PC-9 (cell line): ENCODE results near the gene CX3CR1. TPM values are rescaled to one million over a fixed set of nuclear protein-coding genes. Genes with fewer than 3 reads are reported as not detected.

Experiments used
- Bru-seq: library from RNA; stranded (reverse); fragments of 400-500 nt; gene quantifications from one replicate; lab custom pipeline; 2021; lab: Mats Ljungman, UMichigan
- BruChase-seq, 2 experiments: library from RNA; stranded (reverse); fragments of 400-500 nt; gene quantifications; one replicate each; lab custom pipeline; 2021; lab: Mats Ljungman, UMichigan
- BruUV-seq: library from RNA; stranded (reverse); fragments of 400-500 nt; replicated peaks from 2 replicates; lab custom pipeline; 2021; lab: Mats Ljungman, UMichigan
- CTCF ChIA-PET: fragments of 300-600 bp; sonication (Branson Sonifier 250); formaldehyde crosslinking; loops from one replicate; lab custom pipeline; 2022; ENCODE audit warnings: antibody characterized with exemption; lab: Charles Lee
- POLR2A ChIA-PET: fragments of 300-600 bp; sonication (Branson Sonifier 250); formaldehyde crosslinking; loops from one replicate; lab custom pipeline; 2022; ENCODE audit warnings: antibody characterized with exemption; ENCODE audit not compliant: unreplicated experiment; lab: Charles Lee
- DNase-seq, 2 experiments: peaks; one replicate each; pipeline versions ENCODE4 v3.0.0 to v3.0.0-alpha.2; 2015 to 2022; ENCODE audit warnings: mixed read lengths in 1 of 2
- H2AFZ ChIP-seq: fragments of 200-600 bp; sonication (generic); 2 replicates; pipeline ENCODE4 v1.8.1; 2017; ENCODE audit warnings: antibody characterized with exemption
- H3F3A ChIP-seq: fragments of 200-600 bp; sonication (generic); 2 replicates; pipeline ENCODE4 v1.8.1; 2017; ENCODE audit warnings: antibody characterized with exemption, mild to moderate bottlenecking, low read depth; ENCODE audit not compliant: insufficient read depth
- H3K27ac ChIP-seq: fragments of 200-600 bp; sonication (generic); 2 replicates; pipeline ENCODE4 v1.6.1; 2016; ENCODE audit warnings: mixed run types
- H3K27me3 ChIP-seq: fragments of 200-600 bp; sonication (generic); 2 replicates; pipeline ENCODE4 v1.6.1; 2016; ENCODE audit warnings: low read depth, mixed run types; ENCODE audit not compliant: insufficient read depth
- H3K36me3 ChIP-seq: fragments of 200-600 bp; sonication (generic); 2 replicates; pipeline ENCODE4 v1.6.1; 2016; ENCODE audit warnings: low read depth, mixed run types
- H3K4me1 ChIP-seq: fragments of 200-600 bp; sonication (generic); replicated peaks from 2 replicates; pipeline ENCODE4 v1.6.1; 2016; ENCODE audit warnings: mixed run types; ENCODE audit not compliant: insufficient read depth
- H3K4me2 ChIP-seq: fragments of 200-600 bp; sonication (generic); 2 replicates; pipeline ENCODE4 v1.6.1; 2017; ENCODE audit warnings: mixed run types
- H3K4me3 ChIP-seq: fragments of 200-600 bp; sonication (generic); 2 replicates; pipeline ENCODE4 v1.6.1; 2016; ENCODE audit warnings: mixed run types
- H3K79me2 ChIP-seq: fragments of 200-600 bp; sonication (generic); 2 replicates; pipeline ENCODE4 v1.6.1; 2017; ENCODE audit warnings: low read depth, mixed run types
- H3K9me2 ChIP-seq: fragments of 200-600 bp; sonication (generic); 2 replicates; pipeline ENCODE4 v1.8.1; 2017; ENCODE audit warnings: mild to moderate bottlenecking; ENCODE audit not compliant: insufficient read depth
- H3K9me3 ChIP-seq: fragments of 200-600 bp; sonication (generic); 2 replicates; pipeline ENCODE4 v1.8.1; 2016; ENCODE audit warnings: low read depth; ENCODE audit not compliant: insufficient read depth
- H4K20me1 ChIP-seq: fragments of 200-600 bp; sonication (generic); 2 replicates; pipeline ENCODE4 v1.8.1; 2017; ENCODE audit not compliant: insufficient read depth
- EZH2 ChIP-seq: fragments of 200-600 bp; sonication (generic); IDR thresholded peaks from 2 replicates; pipeline ENCODE4 v1.8.0; 2017; ENCODE audit warnings: antibody characterized with exemption, low read depth
- intact Hi-C: fragments of 100-400 bp; cut with micrococcal nuclease; formaldehyde crosslinking; loops from one replicate; pipeline ENCODE4 v1.10.0; 2022; ENCODE audit not compliant: unreplicated experiment
- long read RNA-seq: library from polyadenylated mRNA; stranded (forward); transcript quantifications from one replicate; pipeline ENCODE4 v2.0.0, GENCODE V29; 2022
- total RNA-seq: library from RNA; stranded (reverse); gene quantifications from 2 replicates; pipeline ENCODE4 v1.2.3, GENCODE V29; 2021
- TF ChIP-seq, protein P1 (sequence below): fragments of 200-600 bp; sonication (generic); conservative IDR thresholded peaks from 2 replicates; pipeline ENCODE4 v1.6.1; 2017; ENCODE audit warnings: mixed run types, antibody characterized with exemption, mild to moderate bottlenecking, moderate library complexity

Gene CX3CR1
- total RNA-seq (not detected in 2 replicates), Bru-seq, nascent RNA (percentile 5 among the genes with signal in this experiment), BruChase-seq, experiment 1, labeled RNA remaining after a 2-hour chase (percentile 9 among the genes with signal in this experiment), BruChase-seq, experiment 2, labeled RNA remaining after a 6-hour chase (percentile 10 among the genes with signal in this experiment)
- long read RNA-seq: 0 reads

- peaks cover 8% of the 10 kb centered on the region; the same call in 1 of the 2 replicates for H3K27me3 ChIP-seq
- H3F3A ChIP-seq: no peaks in the 10 kb centered on the region
- no peak within 1 kb of the TSS for H3K27ac ChIP-seq
- no peaks in the 10 kb centered on the region for H3K9me3 ChIP-seq
- CTCF ChIA-PET: no interaction called here
- intact Hi-C loops: loop anchor here (10.0 kb wide), 1 partner anchor 625 kb away; no protein-coding TSS in a partner anchor
- H3K9me2 ChIP-seq: no peaks in the 10 kb centered on the region; the same call in 1 of the 2 replicates
- H3K4me2 ChIP-seq: no peak within 1 kb of the TSS
- BruUV-seq: no TSS peak
- no peak within 1 kb of the TSS for H2AFZ ChIP-seq
- no peaks in the 10 kb centered on the region for H3K79me2 ChIP-seq
- H3K4me1 ChIP-seq: no peaks in the 10 kb centered on the region
- H3K4me3 ChIP-seq: no peak within 1 kb of the TSS
- H3K36me3 ChIP-seq: no peaks in the 10 kb centered on the region
- no peak for DNase-seq
- POLR2A ChIA-PET: no interaction called here
- H4K20me1 ChIP-seq: no peaks in the 10 kb centered on the region
- TF ChIP-seq, protein P1, sequence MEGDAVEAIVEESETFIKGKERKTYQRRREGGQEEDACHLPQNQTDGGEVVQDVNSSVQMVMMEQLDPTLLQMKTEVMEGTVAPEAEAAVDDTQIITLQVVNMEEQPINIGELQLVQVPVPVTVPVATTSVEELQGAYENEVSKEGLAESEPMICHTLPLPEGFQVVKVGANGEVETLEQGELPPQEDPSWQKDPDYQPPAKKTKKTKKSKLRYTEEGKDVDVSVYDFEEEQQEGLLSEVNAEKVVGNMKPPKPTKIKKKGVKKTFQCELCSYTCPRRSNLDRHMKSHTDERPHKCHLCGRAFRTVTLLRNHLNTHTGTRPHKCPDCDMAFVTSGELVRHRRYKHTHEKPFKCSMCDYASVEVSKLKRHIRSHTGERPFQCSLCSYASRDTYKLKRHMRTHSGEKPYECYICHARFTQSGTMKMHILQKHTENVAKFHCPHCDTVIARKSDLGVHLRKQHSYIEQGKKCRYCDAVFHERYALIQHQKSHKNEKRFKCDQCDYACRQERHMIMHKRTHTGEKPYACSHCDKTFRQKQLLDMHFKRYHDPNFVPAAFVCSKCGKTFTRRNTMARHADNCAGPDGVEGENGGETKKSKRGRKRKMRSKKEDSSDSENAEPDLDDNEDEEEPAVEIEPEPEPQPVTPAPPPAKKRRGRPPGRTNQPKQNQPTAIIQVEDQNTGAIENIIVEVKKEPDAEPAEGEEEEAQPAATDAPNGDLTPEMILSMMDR: no peak
- TF ChIP-seq EZH2: no peak
Observed at GRCh38 chr3:39279745-39280517, at the start of gene CX3CR1. CX3CR1 (minus strand) TSS chr3:39280036; CDS start chr3:39266509, 13,527 bp downstream.

DNA sequence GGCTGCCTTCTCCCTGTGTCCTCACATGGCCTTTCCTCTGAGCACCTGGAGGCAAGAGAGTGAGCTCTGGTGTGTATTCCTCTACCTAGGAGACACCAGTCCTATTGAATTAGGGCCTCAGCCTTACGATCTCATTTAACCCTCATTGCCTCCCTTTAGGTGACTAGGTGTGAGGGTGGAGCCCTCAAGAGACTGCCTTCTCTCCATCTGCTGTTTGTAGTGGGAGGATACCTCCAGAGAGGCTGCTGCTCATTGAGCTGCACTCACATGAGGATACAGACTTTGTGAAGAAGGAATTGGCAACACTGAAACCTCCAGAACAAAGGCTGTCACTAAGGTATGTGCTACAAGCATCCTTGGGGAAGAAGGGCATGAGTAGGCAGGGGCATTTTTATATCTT is 49.7 kb upstream of the CX3CR1 start, which contains the start of gene CCR8:
CCR8 (plus strand) TSS at position 217 of the 400 bp plus-strand sequence. CDS start 2,623 bp downstream, outside the sequence.
- BruUV-seq: no TSS peak
- peaks cover 12% of the 10 kb centered on the region; the same call in 1 of the 2 replicates for H3K27me3 ChIP-seq

GRCh38 chr3:39327746-39328349 is 48.0 kb upstream of the CX3CR1 start:
- H3K27me3 ChIP-seq: peaks cover 8% of the 10 kb centered on the region; the same call in 1 of the 2 replicates
- H3K4me2 ChIP-seq: no peak overlapping the region
- H3K27ac ChIP-seq: no peak overlapping the region
- no TSS peak for BruUV-seq
- no peak for DNase-seq
- no peak overlapping the region for H2AFZ ChIP-seq
- TF ChIP-seq EZH2: no peak
- TF ChIP-seq, protein P1: no peak
- H3F3A ChIP-seq: no peaks in the 10 kb centered on the region
- intact Hi-C loops: no loop called here
- CTCF ChIA-PET: no interaction called here
- no peak overlapping the region for H3K4me3 ChIP-seq
- H3K9me2 ChIP-seq: no peaks in the 10 kb centered on the region
- H3K36me3 ChIP-seq: no peaks in the 10 kb centered on the region
- POLR2A ChIA-PET: no interaction called here
- H3K79me2 ChIP-seq: no peaks in the 10 kb centered on the region
- H3K4me1 ChIP-seq: no peaks in the 10 kb centered on the region
- H4K20me1 ChIP-seq: no peaks in the 10 kb centered on the region
- H3K9me3 ChIP-seq: no peaks in the 10 kb centered on the region

More for the DNA sequence above, 49.7 kb upstream of the CX3CR1 start, which contains the start of gene CCR8:
- Histone ChIP-seq H3F3A (no peaks in the 10 kb centered on the region), H3K4me2 (no peak within 1 kb of the TSS), H3K4me1 (no peaks in the 10 kb centered on the region), H2AFZ (no peak within 1 kb of the TSS), H3K4me3 (no peak within 1 kb of the TSS), H3K27ac (no peak within 1 kb of the TSS), H3K9me2 (no peaks in the 10 kb centered on the region), H3K36me3 (no peaks in the 10 kb centered on the region), H4K20me1 (no peaks in the 10 kb centered on the region), H3K79me2 (no peaks in the 10 kb centered on the region), H3K9me3 (no peaks in the 10 kb centered on the region)
- ChIA-PET CTCF (no interaction called here), POLR2A (no interaction called here)
- no peak for DNase-seq
- no peak for TF ChIP-seq EZH2
- TF ChIP-seq, protein P1: no peak
- intact Hi-C loops: no loop called here
